Suprapubic skin (tissue), 4 donors: ENCODE measurements around the gene SELENOW. TPM values are rescaled to one million over a fixed set of nuclear protein-coding genes. Genes with fewer than 3 reads are reported as not detected.

ENCODE experiments used
- DNase-seq, 2 donors: peaks; one replicate each; pipeline ENCODE4 v3.0.0-alpha.2; 2019; ENCODE audit warnings: low spot score in 2 of 2
- H3K27ac ChIP-seq: fragments of 200-600 bp; sonication (generic); one replicate; pipeline ENCODE4 v1.5.1; 2019
- H3K27me3 ChIP-seq: fragments of 200-600 bp; sonication (generic); one replicate; pipeline ENCODE4 v1.5.1; 2019
- H3K36me3 ChIP-seq: fragments of 200-600 bp; sonication (generic); one replicate; pipeline ENCODE4 v1.5.1; 2019
- H3K4me1 ChIP-seq: fragments of 200-600 bp; sonication (generic); one replicate; pipeline ENCODE4 v1.5.1; 2019
- H3K4me3 ChIP-seq: fragments of 200-600 bp; sonication (generic); one replicate; pipeline ENCODE4 v1.5.1; 2019; ENCODE audit warnings: mild to moderate bottlenecking
- H3K9me3 ChIP-seq: fragments of 200-600 bp; sonication (generic); one replicate; pipeline ENCODE4 v1.5.1; 2019
- CTCF ChIP-seq, 2 donors: fragments of 200-600 bp in 1 of 2; fragments of 450-650 bp in 1 of 2; sonication (generic) in 1 of 2; IDR thresholded peaks; one replicate each; pipeline ENCODE4 v1.5.1; 2016 to 2019; ENCODE audit warnings: antibody characterized with exemption in 2 of 2, mild to moderate bottlenecking in 1 of 2, moderate library complexity in 1 of 2
- EP300 ChIP-seq: sonication (generic); formaldehyde crosslinking; IDR thresholded peaks from one replicate; pipeline ENCODE4 v1.6.1; 2017; ENCODE audit warnings: antibody characterized with exemption
- POLR2A ChIP-seq, 2 donors: fragments of 450-650 bp; IDR thresholded peaks; one replicate each; pipeline ENCODE4 v1.6.1; 2017; ENCODE audit warnings: antibody characterized with exemption in 2 of 2, mild to moderate bottlenecking in 2 of 2, moderate library complexity in 2 of 2
- POLR2AphosphoS5 ChIP-seq, 3 donors: sonication (generic); formaldehyde crosslinking; IDR thresholded peaks; one replicate each; pipeline ENCODE4 v1.6.1; 2017; ENCODE audit warnings: antibody characterized with exemption in 3 of 3
- WGBS: methylation state at CpG from one replicate; pipeline ENCODE4 v1.1.5; 2018; 5-methylcytosine and 5-hydroxymethylcytosine counted together
- total RNA-seq, 4 donors: library from RNA; depleted of rRNA; stranded (reverse); fragments of >200 nt; gene quantifications; one replicate each; pipeline ENCODE4 v1.1.0, GENCODE V29; 2016

The SELENOW gene
- total RNA-seq, 4 donors from 2014 or later: 351 to 679 (median 517) TPM

- Histone ChIP-seq H3K4me3 (no peak overlapping the region), H3K36me3 (no peaks in the 10 kb centered on the region), H3K9me3 (no peaks in the 10 kb centered on the region), H3K4me1 (peaks cover 4% of the 10 kb centered on the region), H3K27ac (no peak overlapping the region), H3K27me3 (no peaks in the 10 kb centered on the region)
- 94% methylated on average over 1 of the region's 1 CpG for WGBS
- no peak for DNase-seq
- no peak for TF ChIP-seq POLR2A (IDR thresholded peaks at IDR 0.05)
- no peak for TF ChIP-seq POLR2AphosphoS5 (IDR thresholded peaks at IDR 0.05)
- TF ChIP-seq CTCF (IDR thresholded peaks at IDR 0.05): no peak
- TF ChIP-seq EP300: no peak
Measured at GRCh38 chr19:47792616-47793015, 14.1 kb downstream of the SELENOW start.

GRCh38 chr19:47794526-47794925 lies 16.0 kb downstream of the SELENOW start:
- Histone ChIP-seq H3K36me3 (no peaks in the 10 kb centered on the region), H3K9me3 (no peaks in the 10 kb centered on the region), H3K4me1 (no peaks in the 10 kb centered on the region), H3K27me3 (no peaks in the 10 kb centered on the region), H3K27ac (no peak overlapping the region), H3K4me3 (no peak overlapping the region)
- 89% methylated on average over 18 of the region's 18 CpGs for WGBS
- TF ChIP-seq CTCF (IDR thresholded peaks at IDR 0.05): no peak
- TF ChIP-seq POLR2A (IDR thresholded peaks at IDR 0.05): no peak
- no peak for TF ChIP-seq EP300
- TF ChIP-seq POLR2AphosphoS5 (IDR thresholded peaks at IDR 0.05): no peak
- DNase-seq: no peak

GRCh38 chr19:47796785-47797184 lies 18.3 kb downstream of the SELENOW start:
- H3K4me3 ChIP-seq: no peak overlapping the region

GRCh38 chr19:47797996-47798903 lies 19.7 kb downstream of the SELENOW start:
- no peak for DNase-seq
- Histone ChIP-seq H3K4me1 (no peaks in the 10 kb centered on the region), H3K36me3 (no peaks in the 10 kb centered on the region), H3K27ac (no peak overlapping the region), H3K4me3 (no peak overlapping the region), H3K9me3 (no peaks in the 10 kb centered on the region), H3K27me3 (no peaks in the 10 kb centered on the region)
- TF ChIP-seq POLR2AphosphoS5 (IDR thresholded peaks at IDR 0.05) (no peak), CTCF (IDR thresholded peaks at IDR 0.05) (no peak), EP300 (no peak), POLR2A (IDR thresholded peaks at IDR 0.05) (no peak)
- 70% methylated on average over 14 of the region's 14 CpGs for WGBS

More at GRCh38 chr19:47796785-47797184, 18.3 kb downstream of the SELENOW start:
- 96% methylated on average over 2 of the region's 2 CpGs for WGBS
- Histone ChIP-seq H3K4me1 (no peaks in the 10 kb centered on the region), H3K9me3 (no peaks in the 10 kb centered on the region), H3K36me3 (no peaks in the 10 kb centered on the region), H3K27me3 (no peaks in the 10 kb centered on the region), H3K27ac (no peak overlapping the region)
- TF ChIP-seq POLR2A (IDR thresholded peaks at IDR 0.05) (no peak), CTCF (IDR thresholded peaks at IDR 0.05) (no peak), EP300 (no peak), POLR2AphosphoS5 (IDR thresholded peaks at IDR 0.05) (no peak)
- no peak for DNase-seq

- TF ChIP-seq EP300: no peak
- no peak for TF ChIP-seq CTCF (IDR thresholded peaks at IDR 0.05)
- no peak for TF ChIP-seq POLR2AphosphoS5 (IDR thresholded peaks at IDR 0.05)
- no peak for TF ChIP-seq POLR2A (IDR thresholded peaks at IDR 0.05)
- H3K4me3 ChIP-seq: no peak overlapping the region
- no peaks in the 10 kb centered on the region for H3K4me1 ChIP-seq
- H3K27ac ChIP-seq: no peak overlapping the region
- WGBS: 77% methylated on average over 4 of the region's 4 CpGs
- no peaks in the 10 kb centered on the region for H3K27me3 ChIP-seq
- no peaks in the 10 kb centered on the region for H3K9me3 ChIP-seq
- no peak for DNase-seq
- H3K36me3 ChIP-seq: no peaks in the 10 kb centered on the region
Measured at GRCh38 chr19:47798904-47799266, 20.4 kb downstream of the SELENOW start.
